ENCODE measurements around the gene PARD3. TPM values are rescaled to one million over a fixed set of nuclear protein-coding genes. Genes with fewer than 3 reads are reported as not detected.

Gene PARD3
- total and polyA plus RNA-seq, 10 of the 15 experiments (the other 5 are each of a cell fraction or from before 2014, with no cell fraction given), result 2.6 to 43.1 (median 13.9) TPM

DNA sequence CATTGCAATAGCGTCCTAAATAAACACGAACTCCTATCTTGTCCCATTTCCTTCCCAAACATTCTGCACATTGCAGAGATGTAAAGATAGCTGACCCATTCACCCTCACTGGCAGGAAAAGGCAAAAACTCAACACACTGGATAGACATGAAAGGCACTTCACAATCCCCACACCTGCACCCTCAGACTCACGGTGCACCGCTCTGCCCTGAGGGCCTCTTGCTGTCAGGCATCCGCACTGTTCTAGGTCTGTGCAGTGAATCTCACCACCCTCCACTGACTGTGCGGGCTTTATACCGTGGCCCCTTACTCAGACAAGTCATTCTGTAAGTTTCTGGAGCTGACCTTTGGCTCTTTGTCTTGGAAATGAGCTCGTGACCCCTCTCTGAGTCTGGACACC lies 42.9 kb upstream of the PARD3 start:
- ChIA-PET SMC1A (ENCODE audit: uncharacterized antibody, unreplicated experiment) (interaction anchor here (1.4 kb wide), 1 partner anchor 9 kb away, joined by 5 read pairs; no protein-coding TSS in a partner anchor), CTCF (interaction anchor here (1.9 kb wide), 1 partner anchor 58 kb away, joined by 4 read pairs; no protein-coding TSS in a partner anchor), RAD21 (ENCODE audit: unreplicated experiment) (no interaction called here), POLR2A (interaction anchor here (0.9 kb wide), 1 partner anchor 9 kb away, joined by 4 read pairs; no protein-coding TSS in a partner anchor)
- H4K20me1 ChIP-seq (ENCODE audit: control insufficient read depth, insufficient read depth), result no peaks in the 10 kb centered on the region
- no peak for ATAC-seq
- H3K27ac ChIP-seq (ENCODE audit: control insufficient read depth, insufficient read depth), result no peak overlapping the region
- no peaks in the 10 kb centered on the region for H3K4me1 ChIP-seq (ENCODE audit: control insufficient read depth, insufficient read depth, low read length)
- FAIRE-seq, result no peak
- no peaks in the 10 kb centered on the region for H3K36me3 ChIP-seq (ENCODE audit: control insufficient read depth in 2 of 2, insufficient read depth in 2 of 2, low read length in 1 of 2)
- H3K79me2 ChIP-seq (ENCODE audit: control insufficient read depth, insufficient read depth, low read length), result no peaks in the 10 kb centered on the region
- no peak overlapping the region for H3K4me2 ChIP-seq (ENCODE audit: control insufficient read depth, insufficient read depth)
- no peak overlapping the region for H2AFZ ChIP-seq (ENCODE audit: control insufficient read depth, low read depth, low read length)
- H3K4me3 ChIP-seq, result no peak overlapping the region
- no peaks in the 10 kb centered on the region for H3K9me3 ChIP-seq (replicated peaks; ENCODE audit: control insufficient read depth, insufficient read depth, low read length)
- BruUV-seq (replicated peaks), result no TSS peak
- no peak overlapping the region for H3K9ac ChIP-seq (ENCODE audit: control insufficient read depth, insufficient read depth, low read length)
- no peak for DNase-seq (ENCODE audit: low read depth, low spot score)
- in situ Hi-C loops (cut with MboI) (no loop called here), intact Hi-C loops (cut with micrococcal nuclease; ENCODE audit: unreplicated experiment) (no loop called here)
- no peaks in the 10 kb centered on the region for H3K27me3 ChIP-seq (replicated peaks in 1 of 2; ENCODE audit: control insufficient read depth in 2 of 2, insufficient read depth in 2 of 2, low read length in 1 of 2)
- WGBS (ENCODE audit: insufficient coverage, insufficient replicate concordance, low lambda C conversion rate, missing lambda C conversion rate), result 50% methylated on average over 8 of the region's 8 CpGs
- TF ChIP-seq MYC (IDR thresholded peaks at IDR 0.05; ENCODE audit: insufficient read depth, insufficient read length, insufficient replicate concordance, low read length, severe bottlenecking) (no peak), LARP7 (IDR thresholded peaks at IDR 0.05) (no peak), EED (IDR thresholded peaks at IDR 0.05; ENCODE audit: low read depth) (no peak), SUPT20H (IDR thresholded peaks at IDR 0.05; ENCODE audit: borderline replicate concordance, control insufficient read depth, low read depth, low read length) (no peak), NFYA (IDR thresholded peaks at IDR 0.05; ENCODE audit: borderline replicate concordance, low read depth, low read length) (no peak), YY1 (IDR thresholded peaks at IDR 0.05; ENCODE audit: low read depth, low read length) (no peak), ZNF687 (IDR thresholded peaks at IDR 0.05) (no peak), NFIC (IDR thresholded peaks at IDR 0.05; ENCODE audit: low read depth, low read length) (no peak), BMI1 (IDR thresholded peaks at IDR 0.05; ENCODE audit: borderline replicate concordance) (no peak), CUX1 (IDR thresholded peaks at IDR 0.05; ENCODE audit: insufficient replicate concordance, low read depth, low read length) (no peak), MEF2B (IDR thresholded peaks at IDR 0.05; ENCODE audit: partially characterized antibody, poor library complexity, severe bottlenecking) (no peak), RFX5 (IDR thresholded peaks at IDR 0.05; ENCODE audit: low read depth, low read length) (no peak)
- TF ChIP-seq, protein P1, sequence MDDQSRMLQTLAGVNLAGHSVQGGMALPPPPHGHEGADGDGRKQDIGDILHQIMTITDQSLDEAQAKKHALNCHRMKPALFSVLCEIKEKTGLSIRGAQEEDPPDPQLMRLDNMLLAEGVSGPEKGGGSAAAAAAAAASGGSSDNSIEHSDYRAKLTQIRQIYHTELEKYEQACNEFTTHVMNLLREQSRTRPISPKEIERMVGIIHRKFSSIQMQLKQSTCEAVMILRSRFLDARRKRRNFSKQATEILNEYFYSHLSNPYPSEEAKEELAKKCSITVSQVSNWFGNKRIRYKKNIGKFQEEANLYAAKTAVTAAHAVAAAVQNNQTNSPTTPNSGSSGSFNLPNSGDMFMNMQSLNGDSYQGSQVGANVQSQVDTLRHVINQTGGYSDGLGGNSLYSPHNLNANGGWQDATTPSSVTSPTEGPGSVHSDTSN (IDR thresholded peaks at IDR 0.05; ENCODE audit: insufficient replicate concordance, low read depth, low read length), result no peak

All from GM12878 (cell line).